C4-2B (cell line): ENCODE data around the gene GRAMD4.

Experiments used
- ZFX ChIP-seq: fragments of 450-650 bp; IDR thresholded peaks from 2 replicates; pipeline ENCODE4 v1.6.1; 2017
- TF ChIP-seq, protein P1 (sequence below): fragments of 450-650 bp; conservative IDR thresholded peaks from 2 replicates; pipeline ENCODE4 v1.5.1; 2017; ENCODE audit warnings: mild to moderate bottlenecking

DNA sequence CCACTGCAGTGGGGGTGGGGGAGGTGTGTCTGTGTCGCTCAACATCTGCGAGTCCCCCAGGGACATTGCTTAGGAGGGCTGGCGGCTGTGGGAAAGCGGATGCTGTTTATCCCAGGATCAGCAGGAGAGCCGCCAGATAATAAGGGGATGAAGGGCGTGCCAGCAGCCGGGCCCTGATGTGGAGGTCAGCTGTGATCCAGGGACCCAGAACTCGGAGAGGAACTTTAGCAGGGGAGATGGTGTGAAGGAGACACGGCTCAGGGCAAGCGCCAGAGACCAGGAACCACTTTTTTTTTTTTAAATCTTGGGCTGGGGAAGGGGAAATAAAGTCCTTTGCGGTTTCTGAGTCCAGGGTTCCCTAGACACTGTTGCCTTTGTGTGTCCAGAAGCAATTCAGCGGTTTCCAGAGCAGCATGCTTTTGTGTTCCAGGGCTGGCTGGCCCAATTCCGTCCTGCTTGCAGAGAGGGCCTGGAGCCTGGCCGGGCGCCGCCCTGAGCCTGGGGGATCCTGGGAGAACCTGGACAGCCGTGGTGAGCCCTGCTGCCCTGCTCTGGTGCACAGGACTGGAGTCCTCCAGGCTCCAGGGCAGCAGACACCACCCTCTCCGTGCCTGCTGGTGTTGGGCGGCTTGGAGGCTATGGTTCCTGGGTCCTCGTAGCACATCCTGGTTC, at the start of gene GRAMD4:
- TF ChIP-seq, protein P1, sequence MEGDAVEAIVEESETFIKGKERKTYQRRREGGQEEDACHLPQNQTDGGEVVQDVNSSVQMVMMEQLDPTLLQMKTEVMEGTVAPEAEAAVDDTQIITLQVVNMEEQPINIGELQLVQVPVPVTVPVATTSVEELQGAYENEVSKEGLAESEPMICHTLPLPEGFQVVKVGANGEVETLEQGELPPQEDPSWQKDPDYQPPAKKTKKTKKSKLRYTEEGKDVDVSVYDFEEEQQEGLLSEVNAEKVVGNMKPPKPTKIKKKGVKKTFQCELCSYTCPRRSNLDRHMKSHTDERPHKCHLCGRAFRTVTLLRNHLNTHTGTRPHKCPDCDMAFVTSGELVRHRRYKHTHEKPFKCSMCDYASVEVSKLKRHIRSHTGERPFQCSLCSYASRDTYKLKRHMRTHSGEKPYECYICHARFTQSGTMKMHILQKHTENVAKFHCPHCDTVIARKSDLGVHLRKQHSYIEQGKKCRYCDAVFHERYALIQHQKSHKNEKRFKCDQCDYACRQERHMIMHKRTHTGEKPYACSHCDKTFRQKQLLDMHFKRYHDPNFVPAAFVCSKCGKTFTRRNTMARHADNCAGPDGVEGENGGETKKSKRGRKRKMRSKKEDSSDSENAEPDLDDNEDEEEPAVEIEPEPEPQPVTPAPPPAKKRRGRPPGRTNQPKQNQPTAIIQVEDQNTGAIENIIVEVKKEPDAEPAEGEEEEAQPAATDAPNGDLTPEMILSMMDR = no peak
- no peak for TF ChIP-seq ZFX
